Caco-2 (cell line): ENCODE measurements around the gene EPB41L4A. TPM values are rescaled to one million over a fixed set of nuclear protein-coding genes. Genes with fewer than 3 reads are reported as not detected.

Experiments used
- BruUV-seq: library from RNA; stranded (reverse); fragments of 400-500 nt; replicated peaks from 2 replicates; lab custom pipeline; 2021; lab: Mats Ljungman, UMichigan
- CTCF ChIA-PET: fragments of 300-600 bp; sonication (Branson Sonifier 250); formaldehyde crosslinking; loops from one replicate; lab custom pipeline; 2022; ENCODE audit warnings: antibody characterized with exemption; lab: Charles Lee
- POLR2A ChIA-PET: fragments of 300-600 bp; sonication (Branson Sonifier 250); formaldehyde crosslinking; loops from one replicate; lab custom pipeline; 2022; ENCODE audit warnings: antibody characterized with exemption; lab: Charles Lee
- DNase-seq, 2 experiments: peaks; one replicate each; pipeline versions ENCODE4 v3.0.0 to v3.0.0-alpha.2; 2020 to 2022
- H3K27me3 ChIP-seq: replicated peaks from 2 replicates; pipeline ENCODE4 v1.6.0; 2011; ENCODE audit warnings: low read length; ENCODE audit not compliant: control insufficient read depth, insufficient read depth
- H3K36me3 ChIP-seq: 2 replicates; pipeline ENCODE4 v1.5.1; 2011; ENCODE audit warnings: low read length; ENCODE audit not compliant: control insufficient read depth, insufficient read depth
- H3K4me1 ChIP-seq: fragments of 250-450 bp; sonication (Bioruptor Pico); 2 replicates; pipeline ENCODE4 v1.5.1; 2020; ENCODE audit warnings: mild to moderate bottlenecking
- H3K4me3 ChIP-seq: 2 replicates; pipeline ENCODE4 v1.5.1; 2011; ENCODE audit warnings: low read depth, mild to moderate bottlenecking, control low read depth, low read length
- H3K9me3 ChIP-seq: fragments of 250-450 bp; sonication (Bioruptor Pico); 2 replicates; pipeline ENCODE4 v1.5.1; 2020; ENCODE audit warnings: mild to moderate bottlenecking, moderate library complexity
- H3K27ac Mint-ChIP-seq: one replicate; pipeline ENCODE4 v1.8.0; 2022; ENCODE audit warnings: mixed read lengths; ENCODE audit not compliant: unreplicated experiment
- H3K27me3 Mint-ChIP-seq: one replicate; pipeline ENCODE4 v1.8.0; 2022; ENCODE audit warnings: mixed read lengths; ENCODE audit not compliant: insufficient read depth, unreplicated experiment
- H3K36me3 Mint-ChIP-seq: one replicate; pipeline ENCODE4 v1.8.0; 2022; ENCODE audit warnings: mild to moderate bottlenecking, mixed read lengths; ENCODE audit not compliant: insufficient read depth, unreplicated experiment
- H3K4me1 Mint-ChIP-seq: one replicate; pipeline ENCODE4 v1.8.0; 2022; ENCODE audit warnings: low read depth, mixed read lengths; ENCODE audit not compliant: unreplicated experiment
- H3K4me3 Mint-ChIP-seq: one replicate; pipeline ENCODE4 v1.8.0; 2022; ENCODE audit warnings: mild to moderate bottlenecking, moderate library complexity, mixed read lengths; ENCODE audit not compliant: unreplicated experiment
- H3K9me3 Mint-ChIP-seq: one replicate; pipeline ENCODE4 v1.8.0; 2022; ENCODE audit warnings: mixed read lengths; ENCODE audit not compliant: unreplicated experiment
- CTCF ChIP-seq, 2 experiments: fragments of 200-600 bp in 1 of 2; IDR thresholded peaks; 1 replicate in 1 of 2; 2 replicates in 1 of 2; pipeline versions ENCODE4 v1.5.1 to v1.8.0; 2011 to 2022; ENCODE audit warnings: antibody characterized with exemption in 1 of 2, control low read depth in 1 of 2, inconsistent platforms in 1 of 2, low read depth in 1 of 2, low read length in 1 of 2, mild to moderate bottlenecking in 1 of 2, moderate library complexity in 1 of 2; ENCODE audit not compliant: insufficient read depth in 1 of 2, severe bottlenecking in 1 of 2, unreplicated experiment in 1 of 2
- intact Hi-C: fragments of 100-400 bp; cut with micrococcal nuclease; formaldehyde crosslinking; loops from one replicate; pipeline ENCODE4 v1.10.0; 2022; ENCODE audit not compliant: unreplicated experiment
- total RNA-seq: library from RNA; stranded (reverse); gene quantifications from 2 replicates; pipeline ENCODE4 v1.2.3, GENCODE V29; 2022

The EPB41L4A gene
- total RNA-seq, 1 experiment from 2014 or later, result 1.4 TPM

DNA sequence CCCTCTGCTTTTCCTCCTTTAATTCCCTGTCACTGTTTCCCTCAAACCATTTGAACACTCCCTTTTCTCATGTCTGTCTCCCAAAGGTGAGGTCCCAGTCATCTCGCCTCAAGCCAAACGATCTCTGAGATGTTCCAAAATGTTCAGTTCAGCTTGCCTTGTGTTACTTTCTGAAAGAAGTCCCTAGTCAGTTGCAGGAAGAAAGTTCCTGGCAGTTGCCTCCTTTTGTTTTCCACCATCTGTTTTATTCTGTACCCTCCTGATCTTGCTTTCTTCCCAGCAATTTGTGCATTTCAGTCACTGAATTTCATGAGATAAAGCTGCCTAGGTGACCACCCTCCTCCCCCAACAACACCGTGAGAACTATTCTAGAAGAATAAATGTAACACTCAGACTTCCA, 277.5 kb downstream of the EPB41L4A start:
- H3K36me3 Mint-ChIP-seq, result no peaks in the 10 kb centered on the region
- peaks cover 4% of the 10 kb centered on the region for H3K27me3 Mint-ChIP-seq
- H3K4me1 Mint-ChIP-seq, result no peaks in the 10 kb centered on the region
- Histone ChIP-seq H3K36me3 (no peaks in the 10 kb centered on the region), H3K9me3 (no peaks in the 10 kb centered on the region), H3K4me3 (no peak overlapping the region), H3K27me3 (no peaks in the 10 kb centered on the region), H3K4me1 (no peaks in the 10 kb centered on the region)
- intact Hi-C loops, result loop anchor here (10.0 kb wide), 1 partner anchor 867 kb away; no protein-coding TSS in a partner anchor
- ChIA-PET CTCF (no interaction called here), POLR2A (no interaction called here)
- H3K4me3 Mint-ChIP-seq, result no peak overlapping the region
- no peak overlapping the region for H3K27ac Mint-ChIP-seq
- no peaks in the 10 kb centered on the region for H3K9me3 Mint-ChIP-seq
- BruUV-seq, result no TSS peak
- TF ChIP-seq CTCF (IDR thresholded peaks at IDR 0.05; ENCODE audit: insufficient read depth in 1 of 2, low read depth in 1 of 2, low read length in 1 of 2, severe bottlenecking in 1 of 2, unreplicated experiment in 1 of 2), result no peak
- no peak for DNase-seq

GRCh38 chr5:112138526-112138925, 280.6 kb downstream of the EPB41L4A start:
- H3K9me3 Mint-ChIP-seq, result no peaks in the 10 kb centered on the region
- H3K27me3 ChIP-seq, result no peaks in the 10 kb centered on the region
- H3K27ac Mint-ChIP-seq, result no peak overlapping the region
- no peak overlapping the region for H3K4me3 Mint-ChIP-seq
- POLR2A ChIA-PET, result no interaction called here
- CTCF ChIA-PET, result no interaction called here
- no peaks in the 10 kb centered on the region for H3K4me1 ChIP-seq
- H3K4me3 ChIP-seq, result no peak overlapping the region
- no peaks in the 10 kb centered on the region for H3K4me1 Mint-ChIP-seq
- BruUV-seq, result no TSS peak
- DNase-seq, result no peak
- H3K9me3 ChIP-seq, result no peaks in the 10 kb centered on the region
- H3K36me3 Mint-ChIP-seq, result no peaks in the 10 kb centered on the region
- H3K36me3 ChIP-seq, result no peaks in the 10 kb centered on the region
- TF ChIP-seq CTCF (IDR thresholded peaks at IDR 0.05; ENCODE audit: insufficient read depth in 1 of 2, low read depth in 1 of 2, low read length in 1 of 2, severe bottlenecking in 1 of 2, unreplicated experiment in 1 of 2), result no peak
- peaks cover 4% of the 10 kb centered on the region for H3K27me3 Mint-ChIP-seq
- intact Hi-C loops, result no loop called here

- no peaks in the 10 kb centered on the region for H3K4me1 ChIP-seq
- no peaks in the 10 kb centered on the region for H3K36me3 ChIP-seq
- intact Hi-C loops, result no loop called here
- H3K36me3 Mint-ChIP-seq, result no peaks in the 10 kb centered on the region
- POLR2A ChIA-PET, result no interaction called here
- H3K27ac Mint-ChIP-seq, result no peak overlapping the region
- H3K27me3 ChIP-seq, result no peaks in the 10 kb centered on the region
- CTCF ChIA-PET, result interaction anchor here (0.6 kb wide), 1 partner anchor 308 kb away, joined by 3 read pairs; no protein-coding TSS in a partner anchor
- DNase-seq, result no peak
- peaks cover 4% of the 10 kb centered on the region for H3K27me3 Mint-ChIP-seq
- H3K9me3 Mint-ChIP-seq, result no peaks in the 10 kb centered on the region
- no peaks in the 10 kb centered on the region for H3K9me3 ChIP-seq
- H3K4me1 Mint-ChIP-seq, result no peaks in the 10 kb centered on the region
- H3K4me3 Mint-ChIP-seq, result no peak overlapping the region
- BruUV-seq, result no TSS peak
- no peak for TF ChIP-seq CTCF (IDR thresholded peaks at IDR 0.05; ENCODE audit: insufficient read depth in 1 of 2, low read depth in 1 of 2, low read length in 1 of 2, severe bottlenecking in 1 of 2, unreplicated experiment in 1 of 2)
- H3K4me3 ChIP-seq, result no peak overlapping the region
These were observed 282.3 kb downstream of the EPB41L4A start for GRCh38 chr5:112136773-112137172.
